Left lobe of liver (tissue), 2 donors: ENCODE results near the gene AKR7A3. TPM values are rescaled to one million over a fixed set of nuclear protein-coding genes. Genes with fewer than 3 reads are reported as not detected.
"Not testable (repeated sequence)": the region's sequence is repeated elsewhere in the genome, so short reads cannot be mapped to it uniquely, and the experiment has no call there.

ENCODE experiments used
- ATAC-seq: fragments of 200-7000 bp; cut with Tn5 transposase; one replicate; pipeline ENCODE4 v1.9.1; 2020; ENCODE audit warnings: mild to moderate bottlenecking, moderate library complexity
- DNase-seq: peaks from one replicate; pipeline ENCODE4 v3.0.0-alpha.2; 2020; ENCODE audit warnings: low spot score
- total RNA-seq: library from RNA; stranded (reverse); gene quantifications from one replicate; pipeline ENCODE4 v1.2.1, GENCODE V29; 2021
- donor health status: DM: no; HTN: no; CAD: no; lungs with moderate emphysema.
- donor health status: DM: no; HTN: yes; CAD: no.

Gene AKR7A3
- total RNA-seq, 1 donor from 2014 or later, result 111 TPM

GRCh38 chr1:19321071-19321470 is 32.5 kb upstream of the AKR7A3 start:
- ATAC-seq, result no peak

DNA sequence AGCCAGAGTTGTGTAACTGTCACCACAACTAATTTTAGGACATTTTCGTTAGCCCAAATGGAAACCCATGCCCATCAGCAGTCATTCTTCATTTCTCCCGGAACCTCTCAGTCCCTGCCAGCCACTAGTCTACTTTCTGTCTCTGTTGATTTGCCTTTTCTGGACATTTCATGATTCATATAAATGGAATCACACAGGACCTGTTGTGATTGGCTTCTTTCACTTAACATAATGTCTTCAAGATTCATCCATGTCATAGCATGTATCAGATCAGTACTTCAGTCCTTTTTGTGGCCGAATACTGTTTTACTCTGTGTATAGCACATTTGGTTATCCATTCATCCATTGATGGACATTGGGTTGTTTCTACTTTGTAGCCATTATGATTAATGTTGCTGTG is 30.6 kb upstream of the AKR7A3 start:
- DNase-seq (no peak), ATAC-seq (no peak)

More at GRCh38 chr1:19321071-19321470, 32.5 kb upstream of the AKR7A3 start:
- DNase-seq, result no peak

DNA sequence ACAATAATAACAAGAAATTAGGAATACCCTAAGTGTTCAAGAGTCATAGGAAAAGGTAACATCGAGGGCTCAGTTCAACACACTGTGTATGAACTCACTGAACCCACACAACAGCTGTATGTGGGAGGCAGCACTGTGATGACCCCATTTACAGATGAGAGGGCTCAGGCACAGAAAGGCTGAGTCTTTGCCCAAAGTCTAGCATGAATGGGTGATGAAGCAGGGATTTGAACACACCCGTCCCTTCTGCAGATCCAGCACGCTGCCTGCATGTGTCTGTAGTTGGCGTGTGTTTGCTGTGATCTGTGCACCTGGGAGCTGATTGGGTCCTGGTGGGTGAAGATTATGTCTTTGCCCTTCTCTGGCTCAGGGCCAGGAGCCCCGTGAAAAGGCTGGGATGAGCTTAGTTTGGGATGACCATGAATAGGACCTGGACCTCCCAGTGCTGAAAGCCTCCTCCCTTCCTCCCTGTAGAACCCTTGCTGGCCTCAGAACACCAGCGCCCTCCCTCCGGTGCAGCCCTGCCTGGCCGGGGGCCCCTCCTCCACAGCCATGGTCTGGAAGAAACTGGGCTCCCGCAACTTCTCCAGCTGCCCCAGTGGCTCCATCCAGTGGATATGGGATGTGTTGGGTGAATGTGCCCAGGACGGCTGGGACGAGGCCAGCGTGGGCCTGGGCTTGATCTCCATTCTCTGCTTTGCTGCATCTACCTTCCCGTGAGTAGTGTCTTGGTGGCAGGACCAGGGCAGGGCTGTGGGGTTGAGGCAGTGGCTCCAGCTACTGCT is 28.7 kb upstream of the AKR7A3 start:
- ATAC-seq (no peak), DNase-seq (no peak)

- DNase-seq (no peak), ATAC-seq (no peak)
Measured at GRCh38 chr1:19315378-19316198, 27.0 kb upstream of the AKR7A3 start.

DNA sequence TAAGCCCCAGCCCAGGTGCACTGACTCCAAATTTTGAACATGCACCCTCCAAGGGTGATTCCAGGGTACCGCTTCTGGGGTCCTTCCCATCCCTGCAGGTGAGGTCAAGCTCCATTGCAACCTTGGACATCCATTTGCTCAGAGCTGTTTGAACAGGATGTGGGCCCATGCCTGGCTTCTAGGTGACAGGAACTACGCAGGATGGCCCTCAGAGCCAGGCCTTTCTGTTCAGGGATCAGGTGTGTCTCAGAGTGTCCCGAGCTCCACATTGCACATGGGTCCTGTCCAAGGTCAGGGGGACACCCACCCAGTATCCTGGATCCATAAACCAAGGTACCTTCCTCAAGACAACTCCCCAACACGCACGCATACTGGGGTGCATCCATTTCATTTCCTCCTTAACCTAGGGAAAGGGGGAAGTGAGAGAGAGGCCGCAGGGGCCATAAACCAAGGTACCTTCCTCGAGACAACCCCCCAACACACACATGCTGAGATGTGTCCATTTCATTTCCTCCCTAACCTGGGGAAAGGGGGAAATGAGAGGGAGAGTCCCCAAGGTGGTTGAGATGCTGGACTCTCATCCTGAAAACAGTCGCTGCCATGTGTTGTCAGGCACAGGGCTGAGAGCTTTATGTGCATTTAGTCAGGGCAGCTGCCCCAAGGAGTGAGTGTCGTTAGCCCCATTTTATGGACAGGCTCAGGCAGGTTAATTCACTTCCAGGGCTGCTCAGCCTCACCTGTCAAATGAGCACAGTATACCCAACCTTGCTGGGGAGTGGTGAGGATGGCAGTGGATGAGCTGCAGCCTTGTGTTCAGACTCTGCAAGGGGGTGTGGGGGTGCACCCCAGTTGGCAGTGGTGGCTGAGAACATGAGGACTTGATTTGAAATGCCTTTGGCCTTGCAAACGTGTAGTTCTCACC is 25.7 kb upstream of the AKR7A3 start:
- ATAC-seq, result no peak
- no peak for DNase-seq

GRCh38 chr1:19313636-19313959 is 25.0 kb upstream of the AKR7A3 start:
- DNase-seq (no peak), ATAC-seq (no peak)

- DNase-seq (no peak), ATAC-seq (peak; percentile 50)
Measured at GRCh38 chr1:19312782-19313635, 24.4 kb upstream of the AKR7A3 start.

DNA sequence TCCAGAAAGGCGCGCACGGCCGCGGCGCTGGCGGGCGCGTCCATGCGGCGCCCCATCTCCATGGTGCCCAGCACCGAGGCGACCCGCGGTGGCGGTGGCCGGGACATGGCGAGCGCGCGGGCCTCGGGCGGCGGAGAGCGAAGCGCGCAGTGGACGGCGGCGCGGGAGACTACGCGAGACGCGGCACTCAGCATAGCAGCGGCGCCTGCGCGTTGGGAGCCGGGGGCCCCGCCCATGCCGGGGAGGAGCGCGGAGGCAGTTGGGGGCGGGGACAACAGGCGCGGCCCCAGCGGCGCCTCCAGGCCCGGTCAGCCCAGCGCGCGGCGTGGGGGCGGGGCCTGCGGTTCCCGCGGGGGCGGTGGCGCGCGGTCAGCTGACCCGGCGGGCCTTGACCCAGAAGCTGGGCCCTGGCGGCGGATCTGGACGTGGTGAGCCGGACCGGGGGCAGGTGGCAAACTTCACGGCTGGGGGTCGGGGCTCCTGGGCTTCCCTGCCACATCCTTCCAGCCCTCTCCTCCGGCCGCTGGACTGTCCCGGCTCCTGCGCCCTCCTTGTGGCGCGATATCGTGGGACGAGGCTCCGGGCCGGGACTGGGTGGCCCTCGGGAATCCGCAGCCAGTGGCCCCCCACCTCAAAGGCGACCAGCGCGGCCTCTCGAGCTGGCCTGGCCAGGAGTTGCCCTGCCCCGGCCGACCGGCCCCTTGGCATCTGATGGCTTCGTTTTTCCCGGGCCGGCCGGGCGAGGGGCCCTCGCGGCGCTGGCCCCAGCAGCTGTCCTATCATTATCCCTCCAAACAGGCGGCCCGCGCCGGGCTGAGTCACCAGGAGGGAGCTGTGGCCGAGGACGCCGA is 23.6 kb upstream of the AKR7A3 start, which contains the start of the genes AKR7A2 and SLC66A1:
Gene AKR7A2, minus strand, starts transcription at position 214 of the 851 bp plus-strand sequence. Its CDS starts 20 bp downstream, at position 194.
Gene SLC66A1, plus strand, starts transcription at position 396 of the 851 bp plus-strand sequence. CDS start 5,352 bp downstream, outside the sequence.
- DNase-seq (peak; percentile 95), ATAC-seq (peak; percentile 94)

- ATAC-seq (no peak), DNase-seq (no peak)
Measured at GRCh38 chr1:19311503-19311930, 22.9 kb upstream of the AKR7A3 start.

- ATAC-seq, result peak; percentile 36
- DNase-seq, result peak; percentile 46
Measured at GRCh38 chr1:19310720-19311502, 22.3 kb upstream of the AKR7A3 start.

DNA sequence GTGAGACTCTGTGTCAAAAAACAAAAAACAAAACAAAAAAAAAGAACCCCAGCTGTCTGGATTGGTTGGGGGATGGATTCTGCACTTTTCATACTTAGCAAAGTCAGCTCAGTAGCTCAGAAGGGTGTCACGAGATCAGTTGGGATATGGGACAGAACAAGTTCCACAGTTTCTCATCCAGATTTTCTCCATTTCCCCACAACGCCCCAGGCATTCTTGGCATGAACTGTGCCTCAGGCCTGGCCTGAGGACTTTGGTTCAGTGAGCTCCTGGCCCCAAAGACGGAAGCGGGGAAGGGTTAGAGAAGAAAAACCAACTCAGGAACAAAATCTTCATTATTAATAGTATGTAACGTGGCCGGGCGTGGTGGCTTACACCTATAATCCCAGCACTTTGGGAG is 21.5 kb upstream of the AKR7A3 start:
- DNase-seq, result no peak
- no peak for ATAC-seq

- no peak for DNase-seq
- no peak for ATAC-seq
Measured at GRCh38 chr1:19309123-19309813, 20.7 kb upstream of the AKR7A3 start.

GRCh38 chr1:19308509-19308907 is 19.9 kb upstream of the AKR7A3 start:
- DNase-seq, result no peak

DNA sequence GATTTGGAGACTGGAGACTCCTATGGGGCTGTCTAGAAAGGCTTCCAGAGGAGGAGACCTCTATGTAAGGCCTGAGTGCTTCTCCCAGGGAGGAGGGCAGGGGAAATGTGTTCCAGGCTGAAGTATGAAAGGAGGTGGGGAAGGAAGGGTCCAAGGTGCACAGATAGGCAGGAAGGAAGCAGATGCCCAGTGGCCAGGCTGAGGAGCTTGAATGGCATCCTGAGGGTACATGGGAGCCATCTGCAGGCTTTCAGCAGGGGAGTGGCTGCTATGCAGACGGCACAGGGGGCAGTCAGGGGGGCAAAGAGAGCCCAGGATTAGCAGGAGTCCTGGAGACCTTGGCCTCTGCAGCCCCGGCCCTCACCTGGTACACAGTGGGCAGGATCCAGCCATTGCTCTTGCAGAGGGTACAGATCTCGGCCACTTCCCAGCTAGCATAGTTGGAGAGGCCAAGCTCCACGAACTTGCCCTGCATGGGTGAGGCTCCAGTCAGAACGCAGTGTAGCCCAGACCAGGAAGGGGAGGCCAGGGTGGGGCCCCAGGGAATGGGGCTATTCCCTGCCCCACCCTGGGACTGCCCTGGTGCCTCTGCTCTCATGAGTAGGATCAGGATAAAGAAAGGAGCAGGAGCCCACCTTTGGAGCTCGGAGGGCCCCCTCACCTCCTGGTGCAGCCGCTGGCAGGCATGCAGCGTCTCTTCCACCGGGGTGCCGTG is 19.4 kb upstream of the AKR7A3 start:
- DNase-seq (no peak), ATAC-seq (no peak)

More at GRCh38 chr1:19308509-19308907, 19.9 kb upstream of the AKR7A3 start:
- no peak for ATAC-seq

DNA sequence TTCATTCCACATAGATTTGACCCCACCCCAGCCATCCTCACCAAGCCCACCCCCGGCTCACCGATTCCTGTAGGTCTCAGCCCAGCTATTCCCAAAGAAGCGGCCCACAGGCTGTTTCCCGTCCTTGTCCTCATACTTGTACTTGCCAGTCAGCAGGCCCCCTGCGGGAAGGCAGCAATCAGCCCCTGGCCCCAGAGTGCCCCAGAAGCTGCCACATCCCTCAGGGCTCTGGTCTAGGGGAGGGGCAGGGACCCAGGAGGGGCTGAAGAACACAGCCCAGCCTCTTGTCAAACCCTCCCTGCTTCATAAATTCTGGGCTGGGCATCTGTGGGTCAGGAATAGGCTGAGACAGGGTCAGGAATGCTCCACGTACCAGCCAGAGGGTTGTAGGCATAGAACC is 18.4 kb upstream of the AKR7A3 start:
- no peak for DNase-seq
- no peak for ATAC-seq

DNA sequence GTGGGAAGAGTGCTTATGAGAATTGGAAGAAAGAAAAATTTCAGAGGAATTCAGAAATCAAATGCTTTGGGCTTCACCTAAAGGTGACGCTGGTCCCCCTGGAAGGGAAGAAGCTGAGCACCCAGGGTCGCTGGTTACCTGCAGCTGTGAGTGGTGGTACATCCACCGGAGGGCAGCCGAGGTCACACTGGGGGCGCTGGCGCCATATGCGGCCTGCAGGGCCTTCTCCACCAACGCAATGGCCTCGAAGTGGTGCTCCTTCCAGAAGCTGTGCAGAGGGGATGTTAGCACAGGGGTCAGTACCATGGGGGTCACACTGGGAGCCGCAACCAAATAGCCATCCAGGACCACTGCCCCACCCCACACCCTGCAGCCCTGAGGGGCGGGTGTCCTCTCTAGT is 17.3 kb upstream of the AKR7A3 start:
- no peak for ATAC-seq
- DNase-seq, result no peak

- ATAC-seq, DNase-seq: not testable (repeated sequence)
Measured at GRCh38 chr1:19304081-19304480, 15.5 kb upstream of the AKR7A3 start.
